HuH-7.5 (cell line): ENCODE results near the gene TBPL2.
"Not testable (repeated sequence)": the region's sequence is repeated elsewhere in the genome, so short reads cannot be mapped to it uniquely, and the experiment has no call there.

Experiments
- DNase-seq: peaks from one replicate; pipeline ENCODE4 v3.0.0; 2011; ENCODE audit warnings: low spot score

The TBPL2 gene

GRCh38 chr14:55401751-55402150 is 38.7 kb downstream of the TBPL2 start:
- DNase-seq: no peak

GRCh38 chr14:55399852-55400251 is 40.6 kb downstream of the TBPL2 start:
- DNase-seq: no peak

GRCh38 chr14:55399183-55399582 is 41.2 kb downstream of the TBPL2 start:
- DNase-seq: no peak

GRCh38 chr14:55398679-55399078 is 41.7 kb downstream of the TBPL2 start:
- DNase-seq: no peak

- no peak for DNase-seq
Observed at GRCh38 chr14:55389330-55389729, 51.1 kb downstream of the TBPL2 start.

GRCh38 chr14:55388160-55388559 is 52.3 kb downstream of the TBPL2 start:
- DNase-seq: no peak

- DNase-seq: no peak
Observed at GRCh38 chr14:55387121-55387520, 53.3 kb downstream of the TBPL2 start.

- no peak for DNase-seq
Observed at GRCh38 chr14:55386037-55386808, 54.2 kb downstream of the TBPL2 start.

GRCh38 chr14:55384536-55384935 is 55.9 kb downstream of the TBPL2 start:
- no peak for DNase-seq

GRCh38 chr14:55383541-55384140 is 56.8 kb downstream of the TBPL2 start:
- DNase-seq: no peak

- not testable (repeated sequence) for DNase-seq
Observed at GRCh38 chr14:55383056-55383466, 57.4 kb downstream of the TBPL2 start.

GRCh38 chr14:55382483-55382882 is 57.9 kb downstream of the TBPL2 start:
- DNase-seq: no peak

GRCh38 chr14:55381561-55381960 is 58.9 kb downstream of the TBPL2 start:
- no peak for DNase-seq

- peak; percentile 45 for DNase-seq
Observed at GRCh38 chr14:55381040-55381439, 59.4 kb downstream of the TBPL2 start.

GRCh38 chr14:55377236-55377635 is 63.2 kb downstream of the TBPL2 start:
- DNase-seq: no peak

- DNase-seq: no peak
Observed at GRCh38 chr14:55374771-55375170, 65.6 kb downstream of the TBPL2 start.

GRCh38 chr14:55373784-55374705 is 66.4 kb downstream of the TBPL2 start:
- no peak for DNase-seq

- DNase-seq: no peak
Observed at GRCh38 chr14:55372825-55373224, 67.6 kb downstream of the TBPL2 start.

GRCh38 chr14:55372423-55372822 is 68.0 kb downstream of the TBPL2 start:
- DNase-seq: no peak

GRCh38 chr14:55370883-55371455 is 69.4 kb downstream of the TBPL2 start:
- DNase-seq: no peak

- no peak for DNase-seq
Observed at GRCh38 chr14:55366271-55366670, 74.1 kb downstream of the TBPL2 start.
